Hepatocyte (in vitro differentiated cells): ENCODE measurements around the gene ZDHHC14.

Experiments
- CTCF ChIP-seq: fragments of 200-600 bp; sonication (generic); IDR thresholded peaks from 2 replicates; pipeline ENCODE4 v1.5.1; 2016; ENCODE audit warnings: antibody characterized with exemption, mild to moderate bottlenecking; ENCODE audit not compliant: poor library complexity
- EZH2 ChIP-seq: fragments of 200-600 bp; sonication (generic); IDR thresholded peaks from 2 replicates; pipeline ENCODE4 v1.6.1; 2016; ENCODE audit warnings: antibody characterized with exemption, mild to moderate bottlenecking, borderline replicate concordance
- EZH2phosphoT487 ChIP-seq: fragments of 200-600 bp; sonication (generic); IDR thresholded peaks from one replicate; pipeline ENCODE4 v1.6.1; 2018; ENCODE audit warnings: antibody characterized with exemption, mild to moderate bottlenecking, low read depth, moderate library complexity; ENCODE audit not compliant: unreplicated experiment, severe bottlenecking

- TF ChIP-seq EZH2 (no peak), CTCF (no peak), EZH2phosphoT487 (no peak)
Observed at GRCh38 chr6:157561414-157561790, 180.4 kb downstream of the ZDHHC14 start.
